Activated CD4-positive, alpha-beta T cell treated with anti-CD3 and anti-CD28 coated beads for 36 hours (primary cell): ENCODE results near the gene DAB2IP. TPM values are rescaled to one million over a fixed set of nuclear protein-coding genes. Genes with fewer than 3 reads are reported as not detected.

Source experiments
- ATAC-seq: fragments of 200-7000 bp; cut with Tn5 transposase; one replicate; pipeline ENCODE4 v1.10.0; 2021; ENCODE audit warnings: mild to moderate bottlenecking, moderate library complexity
- CTCF ChIA-PET: fragments of 350-600 bp; sonication (Branson Sonifier 250); formaldehyde crosslinking; loops from one replicate; lab custom pipeline; 2021; ENCODE audit warnings: antibody characterized with exemption; lab: Charles Lee
- POLR2A ChIA-PET: fragments of 350-600 bp; sonication (Branson Sonifier 250); formaldehyde crosslinking; loops from one replicate; lab custom pipeline; 2021; ENCODE audit warnings: antibody characterized with exemption, inconsistent platforms; lab: Charles Lee
- DNase-seq: peaks from one replicate; pipeline ENCODE4 v3.0.0-alpha.2; 2020
- H3K27ac Mint-ChIP-seq: one replicate; pipeline ENCODE4 v1.8.0; 2021; ENCODE audit warnings: mixed read lengths
- H3K27me3 Mint-ChIP-seq: one replicate; pipeline ENCODE4 v1.8.0; 2021; ENCODE audit warnings: mixed read lengths
- H3K36me3 Mint-ChIP-seq: one replicate; pipeline ENCODE4 v1.8.0; 2021; ENCODE audit warnings: low read depth, mixed read lengths
- H3K4me1 Mint-ChIP-seq: one replicate; pipeline ENCODE4 v1.8.0; 2021; ENCODE audit warnings: mixed read lengths
- H3K4me3 Mint-ChIP-seq: one replicate; pipeline ENCODE4 v1.8.0; 2021; ENCODE audit warnings: mild to moderate bottlenecking, moderate library complexity, mixed read lengths
- H3K9me3 Mint-ChIP-seq: one replicate; pipeline ENCODE4 v1.8.0; 2021; ENCODE audit warnings: low read depth, mixed read lengths
- intact Hi-C, 2 experiments: fragments of 100-400 bp; cut with DNase I in 1 of 2; cut with micrococcal nuclease in 1 of 2; formaldehyde crosslinking; loops; one replicate each; pipeline versions ENCODE4 v1.14.2 to v1.15.1; 2022 to 2024; cut with DNase I, micrococcal nuclease
- total RNA-seq, 2 experiments: library from RNA; stranded (reverse); gene quantifications; one replicate each; pipeline ENCODE4 v1.2.3, GENCODE V29; 2021

Gene DAB2IP
- total RNA-seq, 2 experiments from 2014 or later, result 0.02 to 0.28 TPM

- intact Hi-C loops, result loop anchor here in 1 of 2 experiments (5.0 kb wide), 1 partner anchor 433 kb away; no protein-coding TSS in a partner anchor
- Mint-ChIP-seq H3K4me3 (no peak overlapping the region), H3K27me3 (peaks cover 3% of the 10 kb centered on the region), H3K36me3 (no peaks in the 10 kb centered on the region), H3K9me3 (no peaks in the 10 kb centered on the region), H3K27ac (no peak overlapping the region), H3K4me1 (no peaks in the 10 kb centered on the region)
- ATAC-seq, result no peak
- no peak for DNase-seq
- POLR2A ChIA-PET, result interaction anchor here (0.7 kb wide), 1 partner anchor 201 kb away, joined by 3 read pairs; no protein-coding TSS in a partner anchor
- CTCF ChIA-PET, result interaction anchor here (0.6 to 0.7 kb wide), 4 partner anchors 190 to 304 kb away, joined by 3 to 4 read pairs (median 3); no protein-coding TSS in a partner anchor
These were observed 38.2 kb downstream of the DAB2IP start for GRCh38 chr9:121689461-121690157.

DNA sequence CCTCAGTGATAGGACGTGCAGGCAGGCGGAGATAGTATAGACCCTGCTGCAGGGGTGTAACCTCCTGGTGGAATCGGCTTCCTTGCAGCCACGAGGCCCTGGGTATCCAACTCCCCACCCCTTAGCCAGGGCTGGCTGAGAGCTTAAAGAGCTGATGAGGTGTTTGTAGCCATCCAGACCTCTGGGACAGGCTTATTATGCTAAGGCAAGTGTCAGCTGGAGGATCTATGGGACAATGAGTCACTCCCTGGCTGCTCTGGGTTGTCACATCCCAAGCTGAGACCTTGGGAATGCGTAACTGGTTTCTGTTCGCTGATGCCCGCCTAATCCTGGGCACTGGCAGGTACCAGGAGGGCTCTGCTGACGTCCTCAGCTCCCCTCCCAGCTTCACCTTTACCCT is 38.9 kb downstream of the DAB2IP start:
- peaks cover 3% of the 10 kb centered on the region for H3K27me3 Mint-ChIP-seq
- no peak overlapping the region for H3K27ac Mint-ChIP-seq
- POLR2A ChIA-PET, result no interaction called here
- no peaks in the 10 kb centered on the region for H3K9me3 Mint-ChIP-seq
- ATAC-seq (no peak), DNase-seq (no peak)
- no peaks in the 10 kb centered on the region for H3K36me3 Mint-ChIP-seq
- CTCF ChIA-PET, result no interaction called here
- no peaks in the 10 kb centered on the region for H3K4me1 Mint-ChIP-seq
- intact Hi-C loops, result no loop called here
- H3K4me3 Mint-ChIP-seq, result no peak overlapping the region

GRCh38 chr9:121690766-121691165 is 39.3 kb downstream of the DAB2IP start:
- ChIA-PET CTCF (interaction anchor here (0.7 kb wide), 1 partner anchor 162 kb away, joined by 3 read pairs; no protein-coding TSS in a partner anchor), POLR2A (no interaction called here)
- H3K27me3 Mint-ChIP-seq, result peaks cover under 1% of the 10 kb centered on the region
- H3K27ac Mint-ChIP-seq, result no peak overlapping the region
- H3K4me3 Mint-ChIP-seq, result no peak overlapping the region
- H3K36me3 Mint-ChIP-seq, result no peaks in the 10 kb centered on the region
- intact Hi-C loops, result no loop called here
- no peaks in the 10 kb centered on the region for H3K4me1 Mint-ChIP-seq
- ATAC-seq, result no peak
- H3K9me3 Mint-ChIP-seq, result no peaks in the 10 kb centered on the region
- DNase-seq, result no peak

DNA sequence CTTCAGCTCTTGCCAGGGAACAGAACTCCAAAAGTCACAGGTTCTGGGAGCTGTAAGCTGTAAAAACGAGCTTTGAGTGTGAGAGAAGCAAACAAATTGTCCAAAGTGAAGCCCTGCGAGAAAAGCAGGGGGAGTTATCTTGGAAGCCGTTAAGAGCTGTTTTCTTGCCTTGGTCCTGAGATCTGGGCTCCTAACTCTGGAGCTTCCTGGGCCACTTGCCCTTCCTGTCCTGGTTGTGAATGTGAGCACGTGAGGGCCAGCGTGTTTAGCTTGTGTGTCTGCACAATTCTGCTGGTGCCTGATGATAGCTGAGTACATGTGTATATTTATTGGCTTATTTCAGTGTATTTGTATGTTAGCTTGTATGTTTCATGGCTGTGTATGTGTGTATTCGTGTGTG is 40.5 kb downstream of the DAB2IP start:
- Mint-ChIP-seq H3K4me3 (no peak overlapping the region), H3K27ac (no peak overlapping the region), H3K36me3 (no peaks in the 10 kb centered on the region), H3K9me3 (no peaks in the 10 kb centered on the region), H3K27me3 (peaks cover 4% of the 10 kb centered on the region), H3K4me1 (no peaks in the 10 kb centered on the region)
- ATAC-seq, result no peak
- intact Hi-C loops, result no loop called here
- POLR2A ChIA-PET, result no interaction called here
- CTCF ChIA-PET, result interaction anchor here (2.1 kb wide), 1 partner anchor 8 kb away, joined by 6 read pairs; no protein-coding TSS in a partner anchor
- no peak for DNase-seq

- ChIA-PET POLR2A (no interaction called here), CTCF (interaction anchor here (2.1 kb wide), 1 partner anchor 9 kb away, joined by 6 read pairs; no protein-coding TSS in a partner anchor)
- intact Hi-C loops, result no loop called here
These were observed 41.4 kb downstream of the DAB2IP start for GRCh38 chr9:121692606-121693387.

GRCh38 chr9:121693388-121693670 is 41.9 kb downstream of the DAB2IP start:
- POLR2A ChIA-PET, result no interaction called here
- no peak overlapping the region for H3K27ac Mint-ChIP-seq

More at GRCh38 chr9:121692606-121693387, 41.4 kb downstream of the DAB2IP start:
- Mint-ChIP-seq H3K36me3 (no peaks in the 10 kb centered on the region), H3K9me3 (no peaks in the 10 kb centered on the region), H3K27me3 (peaks cover 10% of the 10 kb centered on the region), H3K4me1 (no peaks in the 10 kb centered on the region), H3K4me3 (no peak overlapping the region), H3K27ac (no peak overlapping the region)
- no peak for DNase-seq
- ATAC-seq, result no peak

GRCh38 chr9:121694001-121694400 is 42.6 kb downstream of the DAB2IP start:
- Mint-ChIP-seq H3K36me3 (no peaks in the 10 kb centered on the region), H3K9me3 (no peaks in the 10 kb centered on the region), H3K27ac (no peak overlapping the region), H3K27me3 (peaks cover 16% of the 10 kb centered on the region), H3K4me1 (no peaks in the 10 kb centered on the region), H3K4me3 (no peak overlapping the region)
- intact Hi-C loops, result no loop called here
- ATAC-seq (no peak), DNase-seq (no peak)
- ChIA-PET CTCF (interaction anchor here (0.7 to 0.9 kb wide), 2 partner anchors 11 to 87 kb away, joined by 3 read pairs; no protein-coding TSS in a partner anchor), POLR2A (no interaction called here)

More at GRCh38 chr9:121693388-121693670, 41.9 kb downstream of the DAB2IP start:
- CTCF ChIA-PET, result interaction anchor here (2.1 kb wide), 1 partner anchor 9 kb away, joined by 6 read pairs; no protein-coding TSS in a partner anchor
- Mint-ChIP-seq H3K4me1 (no peaks in the 10 kb centered on the region), H3K27me3 (peaks cover 16% of the 10 kb centered on the region), H3K36me3 (no peaks in the 10 kb centered on the region), H3K4me3 (no peak overlapping the region), H3K9me3 (no peaks in the 10 kb centered on the region)
- intact Hi-C loops, result no loop called here
- DNase-seq (no peak), ATAC-seq (no peak)

DNA sequence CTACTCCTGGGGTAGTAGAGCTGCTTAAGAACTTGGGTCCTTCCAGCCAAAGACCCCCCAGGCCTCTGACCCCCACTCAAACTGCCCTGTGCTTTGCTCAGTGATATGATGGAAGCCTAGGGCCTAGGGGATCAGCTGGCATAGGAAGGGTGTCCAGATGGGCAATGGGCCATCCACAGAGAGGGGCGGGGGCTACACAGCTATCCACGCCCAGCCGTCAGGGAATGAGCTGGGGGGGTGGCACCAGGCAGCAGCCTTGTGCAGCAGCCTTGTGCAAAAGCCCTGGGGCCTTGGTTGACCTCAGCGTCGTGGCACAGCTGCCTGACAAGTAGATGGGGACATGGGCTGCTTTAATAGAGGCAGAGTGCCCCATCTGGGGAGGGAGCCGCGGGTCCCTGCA is 43.2 kb downstream of the DAB2IP start:
- no peak overlapping the region for H3K4me3 Mint-ChIP-seq
- ChIA-PET POLR2A (no interaction called here), CTCF (interaction anchor here (0.6 to 0.9 kb wide), 3 partner anchors 12 to 87 kb away, joined by 3 read pairs; no protein-coding TSS in a partner anchor)
- DNase-seq (no peak), ATAC-seq (no peak)
- H3K4me1 Mint-ChIP-seq, result no peaks in the 10 kb centered on the region
- H3K27ac Mint-ChIP-seq, result no peak overlapping the region
- H3K27me3 Mint-ChIP-seq, result peaks cover 16% of the 10 kb centered on the region
- intact Hi-C loops, result no loop called here
- H3K9me3 Mint-ChIP-seq, result no peaks in the 10 kb centered on the region
- H3K36me3 Mint-ChIP-seq, result no peaks in the 10 kb centered on the region

DNA sequence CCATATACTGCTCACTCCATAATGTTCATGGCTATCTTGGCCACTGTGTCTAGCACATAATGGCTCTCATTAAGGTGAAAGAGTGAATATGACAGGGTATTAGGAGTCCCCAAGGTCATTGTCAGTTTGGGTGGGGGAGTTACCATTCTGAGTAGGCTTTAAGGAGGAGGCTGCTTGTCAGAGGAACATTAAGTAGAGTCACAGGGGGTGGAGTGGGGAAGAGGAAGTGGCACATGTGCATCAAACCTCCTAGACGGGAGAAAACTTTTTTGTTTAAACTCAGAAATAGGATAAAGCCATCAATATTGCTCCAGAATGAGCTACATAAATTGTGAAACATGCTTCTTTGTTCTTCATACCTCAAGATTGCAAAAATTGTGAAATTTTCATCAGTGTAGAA is 45.5 kb downstream of the DAB2IP start:
- H3K36me3 Mint-ChIP-seq, result no peaks in the 10 kb centered on the region
- ATAC-seq, result no peak
- H3K9me3 Mint-ChIP-seq, result no peaks in the 10 kb centered on the region
- intact Hi-C loops, result loop anchor here (5.0 kb wide), 2 partner anchors 145 to 150 kb away; no protein-coding TSS in a partner anchor
- POLR2A ChIA-PET, result no interaction called here
- no peak overlapping the region for H3K27ac Mint-ChIP-seq
- peaks cover 30% of the 10 kb centered on the region for H3K27me3 Mint-ChIP-seq
- CTCF ChIA-PET, result interaction anchor here (0.6 to 2.3 kb wide), 7 partner anchors 9 to 1265 kb away, joined by 3 to 8 read pairs (median 3); no protein-coding TSS in a partner anchor
- H3K4me3 Mint-ChIP-seq, result no peak overlapping the region
- H3K4me1 Mint-ChIP-seq, result no peaks in the 10 kb centered on the region
- DNase-seq, result no peak

DNA sequence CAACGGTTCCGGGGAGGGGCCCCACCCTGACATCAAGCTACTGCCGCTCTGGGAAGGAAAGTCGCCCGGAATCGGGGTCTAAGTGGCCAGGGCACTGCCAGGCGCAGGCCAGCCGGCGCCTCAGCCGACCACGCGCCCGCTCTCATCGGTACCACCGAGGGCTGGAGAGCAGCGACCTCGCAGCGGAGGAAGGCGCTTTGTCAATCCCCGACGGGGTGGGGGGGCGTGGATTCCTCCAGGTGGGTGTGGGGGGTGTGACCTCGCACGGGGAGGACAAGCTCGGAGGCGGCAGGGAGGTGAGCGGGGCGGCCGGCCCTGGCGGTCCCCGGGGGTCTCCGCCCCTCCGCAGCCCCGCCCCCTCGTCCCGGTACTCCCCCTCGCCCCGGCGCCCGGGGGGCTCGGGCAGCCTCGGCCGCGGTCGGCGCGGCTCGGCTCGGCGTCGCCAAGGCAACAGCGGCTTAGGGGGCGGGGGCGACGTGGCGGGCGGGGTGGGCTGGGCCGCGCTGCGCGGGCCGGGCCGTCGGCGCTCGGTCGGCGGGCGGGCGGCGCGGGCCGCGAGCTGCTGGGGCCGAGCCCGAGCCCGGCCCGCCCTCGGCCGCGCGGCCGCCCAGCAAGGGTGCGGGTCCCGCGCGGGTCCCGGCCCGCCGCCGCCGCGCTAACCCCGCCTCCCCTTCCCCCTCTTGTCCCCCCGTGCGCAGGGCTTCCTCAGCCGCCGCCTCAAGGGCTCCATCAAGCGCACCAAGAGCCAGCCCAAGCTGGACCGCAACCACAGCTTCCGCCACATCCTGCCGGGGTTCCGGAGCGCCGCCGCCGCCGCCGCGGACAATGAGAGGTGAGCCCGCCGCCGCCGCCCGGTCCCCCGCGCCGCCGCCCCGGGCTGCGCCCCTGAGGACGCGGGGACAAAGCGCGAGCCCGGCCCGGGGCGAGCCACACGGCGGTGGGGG is 47.5 kb downstream of the DAB2IP start:
- Mint-ChIP-seq H3K27me3 (peaks cover 37% of the 10 kb centered on the region), H3K36me3 (no peaks in the 10 kb centered on the region), H3K4me3 (no peak overlapping the region), H3K9me3 (no peaks in the 10 kb centered on the region), H3K27ac (no peak overlapping the region), H3K4me1 (no peaks in the 10 kb centered on the region)
- CTCF ChIA-PET, result interaction anchor here (0.6 to 2.3 kb wide), 2 partner anchors 11 to 65 kb away, joined by 3 to 8 read pairs; no protein-coding TSS in a partner anchor
- intact Hi-C loops, result loop anchor here (5.0 kb wide), 2 partner anchors 147 to 152 kb away; no protein-coding TSS in a partner anchor
- ATAC-seq (peak; percentile 73), DNase-seq (peak; percentile 78)
- POLR2A ChIA-PET, result no interaction called here
